Measurements from ENCODE around the gene TBC1D28.
"Not testable (repeated sequence)": the region's sequence is repeated elsewhere in the genome, so short reads cannot be mapped to it uniquely, and the experiment has no call there.

Gene TBC1D28

GRCh38 chr17:18644291-18644690, at the start of gene TBC1D28:
Gene TBC1D28 (minus strand): TSS chr17:18644391. CDS start chr17:18641352, 3,039 bp downstream.
- not testable (repeated sequence) for DNase-seq

DNA sequence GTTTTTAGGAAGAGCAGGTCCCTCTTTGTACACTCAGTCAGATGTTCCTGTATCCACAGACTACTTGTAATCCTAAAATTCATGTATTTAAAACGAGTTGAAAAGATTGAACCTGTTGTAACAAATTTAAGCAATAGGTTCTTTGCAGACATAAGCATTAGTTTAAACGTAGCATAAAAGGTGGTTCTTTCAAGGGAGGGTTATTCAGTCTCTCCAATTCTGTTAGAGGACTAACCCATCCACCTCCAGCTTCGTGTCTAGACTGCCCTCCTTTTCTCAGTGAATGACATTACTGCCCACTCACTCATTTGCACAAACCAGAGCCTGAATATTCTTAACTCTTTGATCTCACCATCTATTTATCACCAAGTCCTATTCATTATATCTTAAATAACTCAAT, 38.5 kb upstream of the TBC1D28 start:
- DNase-seq, result not testable (repeated sequence)

GRCh38 chr17:18681767-18682571, 37.8 kb upstream of the TBC1D28 start, which contains the start of gene FOXO3B:
Gene FOXO3B (minus strand): TSS chr17:18682314. CDS start chr17:18681651, 663 bp downstream.
- peak; percentile 13 to 68 for DNase-seq

DNA sequence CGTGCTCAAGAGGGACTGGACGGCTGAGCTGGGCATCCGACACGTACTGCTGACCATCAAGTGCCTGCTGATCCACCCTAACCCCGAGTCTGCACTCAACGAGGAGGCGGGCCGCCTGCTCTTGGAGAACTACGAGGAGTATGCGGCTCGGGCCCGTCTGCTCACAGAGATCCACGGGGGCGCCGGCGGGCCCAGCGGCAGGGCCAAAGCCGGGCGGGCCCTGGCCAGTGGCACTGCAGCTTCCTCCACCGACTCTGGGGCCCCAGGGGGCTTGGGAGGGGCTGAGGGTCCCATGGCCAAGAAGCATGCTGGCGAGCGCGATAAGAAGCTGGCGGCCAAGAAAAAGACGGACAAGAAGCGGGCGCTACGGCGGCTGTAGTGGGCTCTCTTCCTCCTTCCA, 33.2 kb upstream of the TBC1D28 start:
- not testable (repeated sequence) for DNase-seq

DNA sequence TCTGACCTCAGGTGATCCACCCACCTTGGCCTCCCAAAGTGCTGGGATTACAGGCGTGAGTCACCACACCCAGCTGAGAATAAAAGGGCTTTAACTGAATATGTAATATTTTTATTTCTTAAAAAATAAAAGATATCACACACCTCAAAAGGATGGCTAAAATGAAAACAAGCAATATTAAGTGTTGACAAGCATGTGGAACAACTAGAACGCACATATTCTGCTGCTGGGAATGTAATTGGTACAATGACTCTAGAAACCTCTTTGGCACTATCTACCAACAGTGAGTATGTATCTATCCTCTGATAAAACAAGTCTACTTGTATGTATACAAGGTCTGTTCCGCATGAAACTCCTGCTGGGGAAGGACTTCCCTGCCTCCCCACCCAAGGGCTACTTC, 32.7 kb upstream of the TBC1D28 start:
- DNase-seq, result not testable (repeated sequence)

DNA sequence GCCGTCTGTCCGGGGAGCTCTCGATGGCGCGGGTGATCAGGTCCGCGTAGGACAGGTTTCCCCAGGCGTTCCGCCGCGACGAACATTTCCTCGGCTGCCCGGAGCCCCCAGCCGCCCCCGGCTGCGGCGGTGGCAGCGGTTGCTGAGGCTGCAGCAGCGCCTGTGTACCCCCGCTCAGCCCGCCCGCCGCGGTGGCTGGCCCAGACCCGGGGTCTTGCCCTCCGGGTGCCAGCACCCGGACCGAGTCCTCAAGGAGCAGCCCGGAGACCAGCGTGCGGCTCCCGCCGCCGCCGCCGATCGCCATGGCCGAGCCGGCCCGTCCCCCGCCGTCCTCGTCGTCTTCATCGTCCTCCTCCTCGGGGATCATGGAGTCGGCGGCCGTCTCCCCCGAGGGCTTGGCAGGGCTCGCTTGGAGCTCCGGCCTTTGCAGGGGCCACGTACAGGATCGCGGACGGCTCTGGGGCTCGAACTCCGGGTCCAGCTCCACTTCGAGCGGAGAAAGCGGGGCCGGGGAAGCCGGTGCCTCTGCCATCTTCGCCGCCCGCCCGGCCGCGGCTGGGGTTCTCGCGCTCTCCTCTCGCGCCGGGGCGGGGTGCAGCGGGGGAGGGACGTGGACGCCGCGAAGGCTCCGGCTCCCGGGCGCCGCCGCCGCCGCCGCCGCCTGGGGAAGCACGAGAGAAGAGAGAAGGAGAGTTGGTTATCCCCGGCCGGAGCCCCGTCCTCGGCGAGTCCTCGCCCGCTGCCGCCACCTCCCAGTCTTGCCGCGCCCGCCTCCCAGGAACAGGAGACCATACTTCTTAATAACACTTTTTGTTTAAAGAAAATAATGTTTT, 28.4 kb upstream of the TBC1D28 start:
- DNase-seq, result not testable (repeated sequence)

DNA sequence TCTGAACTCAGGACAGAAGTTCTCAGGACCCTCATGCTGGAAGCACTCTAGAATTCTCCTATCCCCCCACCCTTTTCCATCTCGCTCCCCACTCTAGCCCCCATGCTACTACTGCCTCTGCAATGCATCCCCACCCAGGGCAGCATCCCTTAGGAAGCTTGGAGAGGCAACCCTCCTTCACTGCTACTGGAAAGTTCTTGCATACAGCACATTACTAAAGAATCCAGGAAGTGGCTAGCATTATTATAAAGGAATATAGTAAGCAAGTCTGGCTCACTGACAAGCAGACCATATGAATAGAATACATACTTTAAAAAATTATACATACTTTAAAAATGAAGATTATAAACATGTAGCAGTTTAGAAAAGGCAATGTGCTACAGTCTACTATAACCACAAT, 24.4 kb upstream of the TBC1D28 start:
- DNase-seq, result not testable (repeated sequence)

DNA sequence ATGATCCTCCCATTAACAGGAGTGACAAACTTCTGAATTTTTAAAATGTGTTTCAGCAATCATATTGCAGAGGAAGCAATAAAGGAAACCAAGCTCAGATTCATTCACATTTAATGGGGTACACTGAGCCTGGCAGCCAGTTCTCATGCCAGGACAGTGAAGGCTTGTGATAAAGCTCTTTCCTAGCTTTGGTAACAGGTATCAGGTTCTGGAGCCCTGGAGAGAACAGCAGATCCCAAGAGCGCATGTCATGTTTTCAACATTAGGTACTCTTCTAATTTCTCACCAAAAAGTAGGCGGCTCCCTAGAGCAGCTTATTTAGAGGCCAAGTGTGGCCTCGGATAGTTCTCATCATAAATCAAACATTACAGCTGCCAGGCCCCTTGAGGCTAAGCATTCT, 23.3 kb upstream of the TBC1D28 start:
- DNase-seq, result not testable (repeated sequence)

DNA sequence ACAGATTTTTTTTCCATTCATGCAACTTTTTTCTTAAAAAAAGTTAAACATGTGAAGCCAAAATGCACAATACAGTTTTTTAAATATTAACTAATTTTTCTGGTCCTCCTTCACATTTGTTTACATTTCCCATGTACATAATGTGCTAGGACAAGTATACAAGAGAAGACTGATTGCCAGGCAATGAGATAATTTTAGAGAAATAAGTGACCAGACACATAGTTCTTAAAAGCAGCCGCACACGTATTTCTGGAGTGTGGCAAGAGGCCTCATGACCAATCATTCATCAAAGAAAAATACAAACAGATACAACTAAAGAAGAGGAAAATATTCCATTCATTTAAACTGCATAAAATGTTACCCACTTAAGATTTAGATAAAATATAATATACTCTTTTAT, 22.1 kb upstream of the TBC1D28 start:
- DNase-seq, result not testable (repeated sequence)

GRCh38 chr17:18661924-18662624, 17.9 kb upstream of the TBC1D28 start:
- DNase-seq, result not testable (repeated sequence)

DNA sequence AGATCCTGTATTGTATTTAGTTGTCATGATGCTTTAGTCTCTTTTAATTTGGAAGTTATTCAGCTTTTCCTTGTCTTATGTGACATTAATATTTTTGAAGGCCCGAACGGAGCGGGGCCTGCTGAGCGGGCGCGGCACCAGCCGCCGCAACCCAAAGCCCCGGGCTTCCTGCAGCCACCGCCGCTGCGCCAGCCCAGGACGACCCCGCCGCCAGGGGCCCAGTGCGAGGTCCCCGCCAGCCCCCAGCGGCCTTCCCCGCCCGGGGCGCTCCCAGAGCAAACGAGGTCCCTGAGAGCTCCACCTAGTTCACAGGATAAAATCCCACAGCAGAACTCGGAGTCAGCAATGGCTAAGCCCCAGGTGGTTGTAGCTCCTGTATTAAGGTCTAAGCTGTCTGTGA, 5.9 kb upstream of the TBC1D28 start:
- not testable (repeated sequence) for DNase-seq

GRCh38 chr17:18643124-18643523, 1.1 kb downstream of the TBC1D28 start:
- not testable (repeated sequence) for DNase-seq

- DNase-seq, result not testable (repeated sequence)
Measured at GRCh38 chr17:18638357-18638756, 5.8 kb downstream of the TBC1D28 start.

DNA sequence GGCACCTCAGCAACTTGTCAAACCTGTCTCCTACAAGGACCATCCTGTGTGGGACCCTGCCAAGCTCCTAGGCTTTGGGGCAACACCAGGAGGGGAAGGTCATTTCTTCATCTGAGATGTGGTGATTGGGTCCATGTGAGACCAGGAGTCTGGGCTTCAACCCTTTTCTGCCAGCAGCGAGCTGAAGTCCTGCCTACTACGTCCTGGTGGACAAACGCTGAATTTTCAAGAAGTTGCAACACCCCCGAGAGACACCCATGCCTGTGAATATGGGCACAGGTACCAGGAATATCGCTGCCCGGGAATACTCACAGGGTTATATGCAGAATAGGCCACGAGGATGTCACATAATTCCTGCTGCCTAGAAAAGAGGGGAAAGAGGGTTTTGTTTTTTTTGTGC, 8.0 kb downstream of the TBC1D28 start:
- DNase-seq, result not testable (repeated sequence)

GRCh38 chr17:18635773-18636172, 8.4 kb downstream of the TBC1D28 start:
- DNase-seq, result not testable (repeated sequence)

GRCh38 chr17:18634550-18635263, 9.5 kb downstream of the TBC1D28 start:
- DNase-seq, result not testable (repeated sequence)

GRCh38 chr17:18626152-18626870, 17.9 kb downstream of the TBC1D28 start:
- no peak for DNase-seq

DNA sequence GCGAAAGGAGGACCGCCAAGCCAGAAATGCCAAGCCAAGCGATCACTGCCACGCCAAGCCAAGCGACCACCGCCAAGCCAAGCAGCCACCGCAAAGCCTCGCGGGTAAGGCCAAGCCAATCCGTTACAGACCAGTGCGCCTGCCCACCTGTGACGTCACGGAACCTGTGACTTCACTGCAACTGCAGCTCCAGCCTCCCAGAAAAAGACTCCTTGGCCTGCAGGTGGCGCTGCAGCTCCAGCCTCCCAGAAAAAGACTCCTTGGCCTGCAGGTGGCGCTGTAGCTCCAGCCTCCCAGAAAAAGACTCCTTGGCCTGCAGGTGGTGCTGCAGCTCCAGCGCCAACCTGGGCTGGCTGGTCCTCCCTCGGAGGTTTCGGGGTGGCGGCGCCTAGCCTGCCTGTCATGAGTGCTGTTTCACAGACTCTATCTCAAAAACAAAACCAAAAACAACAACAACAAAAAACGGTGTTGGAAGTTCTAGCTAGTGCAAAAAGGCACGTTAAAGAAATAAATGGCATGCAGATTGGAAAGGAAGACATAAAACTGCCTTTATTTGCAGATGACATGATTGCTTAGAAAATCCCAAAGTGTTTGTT, 18.6 kb downstream of the TBC1D28 start:
- peak; percentile 54 to 82 for DNase-seq

- not testable (repeated sequence) for DNase-seq
Measured at GRCh38 chr17:18624862-18625501, 19.2 kb downstream of the TBC1D28 start.

- not testable (repeated sequence) for DNase-seq
Measured at GRCh38 chr17:18617613-18618012, 26.6 kb downstream of the TBC1D28 start.

DNA sequence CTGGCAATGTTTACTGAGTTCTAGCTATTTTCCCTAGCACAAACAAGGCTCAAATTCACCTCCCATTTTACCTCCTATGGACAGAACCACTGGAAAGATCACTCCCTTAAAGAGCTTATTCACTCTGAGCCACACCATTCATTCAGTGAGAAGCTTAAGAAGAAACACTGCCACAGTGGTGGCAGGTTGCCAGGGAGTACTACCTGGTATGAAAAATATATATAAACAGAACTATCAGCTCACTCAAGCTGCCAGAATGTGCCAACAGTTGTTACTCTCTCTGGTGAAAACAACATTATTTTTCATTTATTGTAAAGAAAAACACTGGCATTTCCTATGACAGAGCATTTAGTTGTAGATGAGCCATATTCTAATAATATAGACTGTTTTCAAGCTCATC, 31.2 kb downstream of the TBC1D28 start:
- not testable (repeated sequence) for DNase-seq

Data from bone marrow (tissue), 2 donors.